HepG2 (cell line): ENCODE data around the gene SNUPN. TPM values are rescaled to one million over a fixed set of nuclear protein-coding genes. Genes with fewer than 3 reads are reported as not detected.

Source experiments
- BCL3 ChIP-seq: sonication (generic); formaldehyde crosslinking; IDR thresholded peaks from 2 replicates; pipeline ENCODE4 v1.5.1; 2020; ENCODE audit warnings: mild to moderate bottlenecking, missing genetic modification reagents, moderate library complexity
- CENPX ChIP-seq: sonication (generic); formaldehyde crosslinking; IDR thresholded peaks from 2 replicates; pipeline ENCODE4 v1.9.0; 2021; ENCODE audit warnings: mild to moderate bottlenecking, missing genetic modification reagents, moderate library complexity
- ELF4 ChIP-seq: sonication (generic); formaldehyde crosslinking; IDR thresholded peaks from 2 replicates; pipeline ENCODE4 v1.5.0; 2020; ENCODE audit warnings: missing genetic modification reagents, mild to moderate bottlenecking, moderate library complexity, borderline replicate concordance
- MED13 ChIP-seq: sonication (generic); formaldehyde crosslinking; IDR thresholded peaks from 2 replicates; pipeline ENCODE4 v1.5.0; 2020; ENCODE audit warnings: missing genetic modification reagents
- NFRKB ChIP-seq: fragments of 450-650 bp; IDR thresholded peaks from 2 replicates; pipeline ENCODE4 v1.6.1; 2017
- NR1H2 ChIP-seq: sonication (generic); formaldehyde crosslinking; IDR thresholded peaks from 2 replicates; pipeline ENCODE4 v1.8.1; 2022; ENCODE audit warnings: low read depth, missing genetic modification reagents, borderline replicate concordance
- PHF5A ChIP-seq: IDR thresholded peaks from one replicate; pipeline ENCODE4 v1.6.1; 2018; ENCODE audit warnings: low read depth, missing genetic modification reagents; ENCODE audit not compliant: unreplicated experiment
- RELA ChIP-seq: sonication (generic); formaldehyde crosslinking; IDR thresholded peaks from 2 replicates; pipeline ENCODE4 v1.4.0; 2020; ENCODE audit warnings: missing genetic modification reagents
- REPIN1 ChIP-seq: sonication (generic); formaldehyde crosslinking; IDR thresholded peaks from 2 replicates; pipeline ENCODE4 v1.8.0; 2022; ENCODE audit warnings: missing genetic modification reagents, low read depth, mild to moderate bottlenecking, borderline replicate concordance
- SRF ChIP-seq: IDR thresholded peaks from 2 replicates; pipeline ENCODE4 v1.6.1; 2011; ENCODE audit warnings: mild to moderate bottlenecking, low read depth, low read length, moderate library complexity
- STAT5B ChIP-seq: sonication (generic); formaldehyde crosslinking; IDR thresholded peaks from 2 replicates; pipeline ENCODE4 v1.4.0; 2020; ENCODE audit warnings: missing genetic modification reagents
- YEATS2 ChIP-seq: sonication (generic); formaldehyde crosslinking; IDR thresholded peaks from 2 replicates; pipeline ENCODE4 v1.4.0; 2020; ENCODE audit warnings: missing genetic modification reagents, borderline replicate concordance
- ZFP36 ChIP-seq: fragments of 150-350 bp; IDR thresholded peaks from 2 replicates; pipeline ENCODE4 v1.6.1; 2018; ENCODE audit warnings: borderline replicate concordance, low read length, low read depth; ENCODE audit not compliant: partially characterized antibody
- ZMYM2 ChIP-seq: sonication (generic); formaldehyde crosslinking; IDR thresholded peaks from 2 replicates; pipeline ENCODE4 v1.8.0; 2022; ENCODE audit warnings: mild to moderate bottlenecking, missing genetic modification reagents
- ZNF10 ChIP-seq: sonication (generic); formaldehyde crosslinking; IDR thresholded peaks from 2 replicates; pipeline ENCODE4 v1.4.0; 2020; ENCODE audit warnings: mild to moderate bottlenecking, low read depth, missing genetic modification reagents, borderline replicate concordance
- ZNF317 ChIP-seq: sonication (generic); formaldehyde crosslinking; IDR thresholded peaks from 2 replicates; pipeline ENCODE4 v1.5.0; 2020; ENCODE audit warnings: mild to moderate bottlenecking, missing genetic modification reagents
- ZNF557 ChIP-seq: sonication (generic); formaldehyde crosslinking; IDR thresholded peaks from 2 replicates; pipeline ENCODE4 v1.4.0; 2020; ENCODE audit warnings: missing genetic modification reagents
- ZNF709 ChIP-seq: sonication (generic); formaldehyde crosslinking; IDR thresholded peaks from 2 replicates; pipeline ENCODE4 v1.5.0; 2020; ENCODE audit warnings: mild to moderate bottlenecking, missing genetic modification reagents
- ZNF781 ChIP-seq: sonication (generic); formaldehyde crosslinking; IDR thresholded peaks from 2 replicates; pipeline ENCODE4 v1.5.1; 2020; ENCODE audit warnings: borderline replicate concordance, mild to moderate bottlenecking, missing genetic modification reagents; ENCODE audit errors: not compliant biosample characterization
- polyA plus RNA-seq, 8 experiments: library from polyadenylated mRNA; depleted of rRNA in 3 of 8; stranded (reverse) in 7 of 8; unstranded in 1 of 8; fragments of >200 nt; fragmentation: Illumina TruSeq in 4 of 8; extraction: Trizol in 4 of 8; gene quantifications; 2 replicates each; pipeline versions ENCODE4 v1.2.1 to v1.2.3, GENCODE V29; 2011 to 2016; ENCODE audit warnings: low read depth in 4 of 8, missing spikeins in 1 of 8, mixed read lengths in 1 of 8; ENCODE audit not compliant: insufficient read depth in 1 of 8
- total RNA-seq, 5 experiments: library from RNA; depleted of rRNA; stranded (reverse); fragments of >200 nt; fragmentation: Illumina TruSeq; extraction: Trizol; gene quantifications; 2 replicates each; pipeline ENCODE4 v1.2.3, GENCODE V29; 2016; ENCODE audit warnings: low read depth in 1 of 5
- TF ChIP-seq, protein P1 (sequence below): IDR thresholded peaks from 2 replicates; pipeline ENCODE4 v1.6.1; 2016
- TF ChIP-seq, protein P2 (sequence below): sonication (generic); formaldehyde crosslinking; IDR thresholded peaks from 2 replicates; pipeline ENCODE4 v1.5.0; 2020; ENCODE audit warnings: missing genetic modification reagents, mild to moderate bottlenecking, borderline replicate concordance
- TF ChIP-seq, protein P3 (sequence below): sonication (generic); formaldehyde crosslinking; IDR thresholded peaks from 2 replicates; pipeline ENCODE4 v1.8.1; 2023; ENCODE audit warnings: mild to moderate bottlenecking, missing genetic modification reagents
- TF ChIP-seq, protein P4 (sequence below): sonication (generic); formaldehyde crosslinking; IDR thresholded peaks from 2 replicates; pipeline ENCODE4 v1.5.0; 2020; ENCODE audit warnings: missing genetic modification reagents

Gene SNUPN
- total and polyA plus RNA-seq, 2 of the 13 experiments (the other 11 are each of a cell fraction or from before 2014, with no cell fraction given), result 9.0 to 16.4 TPM

DNA sequence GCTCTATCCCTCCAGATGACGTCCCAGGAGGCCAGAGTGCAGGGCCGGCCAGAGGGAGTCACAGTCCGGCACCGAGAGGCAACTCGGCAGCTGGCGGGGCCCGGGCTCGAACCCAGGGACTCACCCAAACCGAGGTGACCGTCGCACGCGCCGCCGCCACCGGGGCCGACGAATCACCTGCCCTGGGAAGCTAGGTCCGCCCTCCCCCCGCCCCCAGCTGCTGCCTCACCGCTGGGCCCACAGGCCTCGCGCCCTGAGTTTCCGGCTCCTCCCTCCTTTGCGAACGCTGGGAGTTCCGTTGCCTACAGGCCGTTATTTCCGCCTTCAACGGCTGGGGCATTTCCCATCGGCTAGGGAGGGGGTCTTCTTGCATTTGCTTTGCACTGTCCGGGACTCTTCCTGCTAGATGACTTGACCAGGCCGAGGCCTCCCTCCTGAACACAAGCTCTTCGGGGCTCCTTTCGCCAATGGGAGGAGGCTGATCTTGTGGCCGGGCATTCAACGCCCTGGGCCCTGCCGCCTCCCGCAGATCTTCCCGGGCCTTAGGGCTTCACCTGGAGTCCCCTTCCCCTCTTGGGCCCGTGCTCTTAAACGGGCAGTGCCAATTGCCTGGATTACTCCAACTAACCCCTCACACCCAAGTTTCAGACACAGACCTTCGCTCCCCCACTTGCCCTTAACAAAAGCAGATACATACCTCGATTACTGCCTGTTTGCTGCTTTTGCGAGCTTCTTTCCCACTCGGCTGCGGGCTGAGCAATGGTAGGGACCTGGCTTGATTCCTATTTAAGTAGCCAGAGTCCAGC lies at the start of gene SNUPN (continued):
- TF ChIP-seq BCL3 (no peak), REPIN1 (CRISPR knock-in tag) (no peak), RELA (peak; percentile 38; the same call in 1 of the 2 replicates), ZFP36 (no peak), CENPX (CRISPR knock-in tag) (no peak), YEATS2 (CRISPR knock-in tag) (peak; percentile 88; the same call in 1 of the 2 replicates), ZNF317 (CRISPR knock-in tag) (peak; percentile 77), ELF4 (no peak), ZNF557 (CRISPR knock-in tag) (no peak), ZNF10 (CRISPR knock-in tag) (no peak), STAT5B (CRISPR knock-in tag) (no peak), NFRKB (no peak), MED13 (CRISPR knock-in tag) (no peak), PHF5A (CRISPR knock-in tag) (peak; percentile 62), ZNF709 (CRISPR knock-in tag) (peak; percentile 89), SRF (no peak), NR1H2 (no peak), ZNF781 (no peak), ZMYM2 (CRISPR knock-in tag) (peak; percentile 86)
- TF ChIP-seq, protein P1, sequence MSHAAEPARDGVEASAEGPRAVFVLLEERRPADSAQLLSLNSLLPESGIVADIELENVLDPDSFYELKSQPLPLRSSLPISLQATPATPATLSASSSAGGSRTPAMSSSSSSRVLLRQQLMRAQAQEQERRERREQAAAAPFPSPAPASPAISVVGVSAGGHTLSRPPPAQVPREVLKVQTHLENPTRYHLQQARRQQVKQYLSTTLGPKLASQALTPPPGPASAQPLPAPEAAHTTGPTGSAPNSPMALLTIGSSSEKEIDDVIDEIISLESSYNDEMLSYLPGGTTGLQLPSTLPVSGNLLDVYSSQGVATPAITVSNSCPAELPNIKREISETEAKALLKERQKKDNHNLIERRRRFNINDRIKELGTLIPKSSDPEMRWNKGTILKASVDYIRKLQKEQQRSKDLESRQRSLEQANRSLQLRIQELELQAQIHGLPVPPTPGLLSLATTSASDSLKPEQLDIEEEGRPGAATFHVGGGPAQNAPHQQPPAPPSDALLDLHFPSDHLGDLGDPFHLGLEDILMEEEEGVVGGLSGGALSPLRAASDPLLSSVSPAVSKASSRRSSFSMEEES, result peak; percentile 54
- TF ChIP-seq, protein P2, sequence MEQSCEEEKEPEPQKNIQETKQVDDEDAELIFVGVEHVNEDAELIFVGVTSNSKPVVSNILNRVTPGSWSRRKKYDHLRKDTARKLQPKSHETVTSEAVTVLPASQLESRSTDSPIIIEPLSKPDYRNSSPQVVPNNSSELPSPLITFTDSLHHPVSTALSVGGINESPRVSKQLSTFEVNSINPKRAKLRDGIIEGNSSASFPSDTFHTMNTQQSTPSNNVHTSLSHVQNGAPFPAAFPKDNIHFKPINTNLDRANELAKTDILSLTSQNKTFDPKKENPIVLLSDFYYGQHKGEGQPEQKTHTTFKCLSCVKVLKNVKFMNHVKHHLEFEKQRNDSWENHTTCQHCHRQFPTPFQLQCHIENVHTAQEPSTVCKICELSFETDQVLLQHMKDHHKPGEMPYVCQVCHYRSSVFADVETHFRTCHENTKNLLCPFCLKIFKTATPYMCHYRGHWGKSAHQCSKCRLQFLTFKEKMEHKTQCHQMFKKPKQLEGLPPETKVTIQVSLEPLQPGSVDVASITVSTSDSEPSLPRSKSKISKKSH (CRISPR knock-in tag), result no peak
- TF ChIP-seq, protein P3, sequence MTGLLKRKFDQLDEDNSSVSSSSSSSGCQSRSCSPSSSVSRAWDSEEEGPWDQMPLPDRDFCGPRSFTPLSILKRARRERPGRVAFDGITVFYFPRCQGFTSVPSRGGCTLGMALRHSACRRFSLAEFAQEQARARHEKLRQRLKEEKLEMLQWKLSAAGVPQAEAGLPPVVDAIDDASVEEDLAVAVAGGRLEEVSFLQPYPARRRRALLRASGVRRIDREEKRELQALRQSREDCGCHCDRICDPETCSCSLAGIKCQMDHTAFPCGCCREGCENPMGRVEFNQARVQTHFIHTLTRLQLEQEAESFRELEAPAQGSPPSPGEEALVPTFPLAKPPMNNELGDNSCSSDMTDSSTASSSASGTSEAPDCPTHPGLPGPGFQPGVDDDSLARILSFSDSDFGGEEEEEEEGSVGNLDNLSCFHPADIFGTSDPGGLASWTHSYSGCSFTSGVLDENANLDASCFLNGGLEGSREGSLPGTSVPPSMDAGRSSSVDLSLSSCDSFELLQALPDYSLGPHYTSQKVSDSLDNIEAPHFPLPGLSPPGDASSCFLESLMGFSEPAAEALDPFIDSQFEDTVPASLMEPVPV (CRISPR knock-in tag), result no peak
- TF ChIP-seq, protein P4, sequence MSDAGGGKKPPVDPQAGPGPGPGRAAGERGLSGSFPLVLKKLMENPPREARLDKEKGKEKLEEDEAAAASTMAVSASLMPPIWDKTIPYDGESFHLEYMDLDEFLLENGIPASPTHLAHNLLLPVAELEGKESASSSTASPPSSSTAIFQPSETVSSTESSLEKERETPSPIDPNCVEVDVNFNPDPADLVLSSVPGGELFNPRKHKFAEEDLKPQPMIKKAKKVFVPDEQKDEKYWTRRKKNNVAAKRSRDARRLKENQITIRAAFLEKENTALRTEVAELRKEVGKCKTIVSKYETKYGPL (CRISPR knock-in tag), result no peak
